GM19238 (cell line): Measurements from ENCODE around the gene CHMP1A.
"Not testable (repeated sequence)": the region's sequence is repeated elsewhere in the genome, so short reads cannot be mapped to it uniquely, and the experiment has no call there.

Experiments
- DNase-seq: peaks from one replicate; pipeline ENCODE4 v3.0.0; 2011; ENCODE audit warnings: low spot score; ENCODE audit not compliant: insufficient read length

Gene CHMP1A

GRCh38 chr16:89658221-89658879 is 842 bp upstream of the CHMP1A start:
- peak; percentile 53 for DNase-seq

GRCh38 chr16:89656435-89657121 is 930 bp downstream of the CHMP1A start:
- DNase-seq: no peak

- DNase-seq: no peak
Measured at GRCh38 chr16:89655062-89655643, 2.4 kb downstream of the CHMP1A start.

GRCh38 chr16:89653656-89654295 is 3.7 kb downstream of the CHMP1A start:
- DNase-seq: no peak

GRCh38 chr16:89651584-89651983 is 5.9 kb downstream of the CHMP1A start:
- no peak for DNase-seq

- no peak for DNase-seq
Measured at GRCh38 chr16:89646906-89647305, 10.6 kb downstream of the CHMP1A start.

GRCh38 chr16:89646270-89646669 is 11.2 kb downstream of the CHMP1A start:
- no peak for DNase-seq

- DNase-seq: no peak
Measured at GRCh38 chr16:89645122-89645521, 12.4 kb downstream of the CHMP1A start.

- no peak for DNase-seq
Measured at GRCh38 chr16:89643769-89644300, 13.7 kb downstream of the CHMP1A start.

GRCh38 chr16:89642574-89642973 is 14.9 kb downstream of the CHMP1A start:
- no peak for DNase-seq

GRCh38 chr16:89641458-89642119 is 15.9 kb downstream of the CHMP1A start:
- DNase-seq: no peak

GRCh38 chr16:89639385-89639784 is 18.1 kb downstream of the CHMP1A start:
- no peak for DNase-seq

GRCh38 chr16:89638455-89638854 is 19.1 kb downstream of the CHMP1A start:
- no peak for DNase-seq

- no peak for DNase-seq
Measured at GRCh38 chr16:89637379-89637778, 20.1 kb downstream of the CHMP1A start.

GRCh38 chr16:89636663-89637062 is 20.8 kb downstream of the CHMP1A start:
- DNase-seq: no peak

GRCh38 chr16:89634463-89635385 is 22.8 kb downstream of the CHMP1A start:
- not testable (repeated sequence) for DNase-seq

GRCh38 chr16:89633064-89633631 is 24.4 kb downstream of the CHMP1A start:
- no peak for DNase-seq

GRCh38 chr16:89629827-89630610 is 27.5 kb downstream of the CHMP1A start:
- no peak for DNase-seq
